GM19099 (cell line): ENCODE results near the gene FBRSL1.

Source experiments
- POLR2A ChIP-seq: IDR thresholded peaks from 3 replicates; pipeline ENCODE4 v1.6.1; 2011; ENCODE audit warnings: low read depth; ENCODE audit not compliant: insufficient read length; ENCODE audit errors: extremely low read depth

FBRSL1 gene

GRCh38 chr12:132450418-132451171, 39.4 kb upstream of the FBRSL1 start:
- no peak for TF ChIP-seq POLR2A

- TF ChIP-seq POLR2A, result no peak
Observed at GRCh38 chr12:132451172-132451835, 38.6 kb upstream of the FBRSL1 start.

GRCh38 chr12:132451836-132452195, 38.1 kb upstream of the FBRSL1 start:
- no peak for TF ChIP-seq POLR2A

- TF ChIP-seq POLR2A, result no peak
Observed at GRCh38 chr12:132452596-132453350, 37.2 kb upstream of the FBRSL1 start.

GRCh38 chr12:132453361-132454192, 36.4 kb upstream of the FBRSL1 start:
- no peak for TF ChIP-seq POLR2A

GRCh38 chr12:132454193-132454932, 35.6 kb upstream of the FBRSL1 start:
- no peak for TF ChIP-seq POLR2A

GRCh38 chr12:132454933-132455418, 35.0 kb upstream of the FBRSL1 start:
- no peak for TF ChIP-seq POLR2A

- no peak for TF ChIP-seq POLR2A
Observed at GRCh38 chr12:132455565-132455964, 34.4 kb upstream of the FBRSL1 start.

GRCh38 chr12:132456186-132456943, 33.6 kb upstream of the FBRSL1 start:
- no peak for TF ChIP-seq POLR2A

- TF ChIP-seq POLR2A, result no peak
Observed at GRCh38 chr12:132456944-132457495, 32.9 kb upstream of the FBRSL1 start.

GRCh38 chr12:132458441-132458840, 31.5 kb upstream of the FBRSL1 start:
- TF ChIP-seq POLR2A, result no peak

- TF ChIP-seq POLR2A, result no peak
Observed at GRCh38 chr12:132458846-132459641, 30.9 kb upstream of the FBRSL1 start.
